Hepatocyte (in vitro differentiated cells): ENCODE results near the gene CROCC2.

Source experiments
- EZH2 ChIP-seq: fragments of 200-600 bp; sonication (generic); IDR thresholded peaks from 2 replicates; pipeline ENCODE4 v1.6.1; 2016; ENCODE audit warnings: antibody characterized with exemption, mild to moderate bottlenecking, borderline replicate concordance
- EZH2phosphoT487 ChIP-seq: fragments of 200-600 bp; sonication (generic); IDR thresholded peaks from one replicate; pipeline ENCODE4 v1.6.1; 2018; ENCODE audit warnings: antibody characterized with exemption, mild to moderate bottlenecking, low read depth, moderate library complexity; ENCODE audit not compliant: unreplicated experiment, severe bottlenecking
- TF ChIP-seq, protein P1 (sequence below): fragments of 200-600 bp; sonication (generic); IDR thresholded peaks from 2 replicates; pipeline ENCODE4 v1.5.1; 2016; ENCODE audit warnings: antibody characterized with exemption, mild to moderate bottlenecking; ENCODE audit not compliant: poor library complexity

DNA sequence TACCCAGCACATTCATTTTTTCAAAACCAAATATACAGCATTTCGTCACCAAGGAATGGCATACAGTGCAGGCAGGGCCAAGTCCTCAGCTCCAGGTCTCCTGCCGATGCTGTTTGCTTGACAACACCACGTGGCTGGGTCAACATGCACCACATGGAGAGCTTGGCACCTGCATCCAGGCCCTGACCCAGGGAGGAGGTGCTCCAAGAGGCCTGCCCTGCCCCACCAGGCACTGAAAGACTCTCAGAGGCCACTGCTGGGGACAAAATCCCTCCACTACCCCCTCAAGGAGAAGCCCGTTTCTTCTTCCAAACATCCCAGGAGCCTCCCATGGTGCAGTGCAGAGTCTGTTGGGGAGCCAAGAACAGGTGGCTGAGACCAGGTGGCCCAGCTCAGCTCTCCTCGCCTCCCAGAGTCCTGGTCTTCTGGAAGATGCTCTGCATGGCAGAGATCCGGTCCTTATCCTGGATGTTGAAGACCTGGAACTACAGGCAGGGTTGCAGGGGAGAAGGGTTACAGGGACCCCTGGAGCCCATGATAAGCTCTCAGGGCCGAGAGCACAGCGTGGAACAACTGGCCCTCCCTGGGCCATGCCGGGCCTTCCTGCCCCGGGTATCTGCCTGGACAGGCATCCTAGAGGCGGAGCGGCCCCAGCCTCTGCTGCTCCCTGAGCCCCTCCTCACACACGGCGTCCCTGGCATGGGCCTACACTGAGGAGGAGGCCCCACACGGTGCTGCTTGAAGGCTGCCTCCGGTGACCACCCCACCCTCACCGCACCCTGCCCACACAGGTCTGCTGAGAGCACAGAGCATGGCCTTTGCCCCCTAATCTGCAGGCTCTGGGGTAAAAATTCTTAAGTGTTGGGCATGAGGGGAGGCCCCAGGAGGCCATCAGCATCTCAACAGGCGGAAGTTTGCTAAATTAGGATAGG, 19.2 kb upstream of the CROCC2 start:
- TF ChIP-seq, protein P1, sequence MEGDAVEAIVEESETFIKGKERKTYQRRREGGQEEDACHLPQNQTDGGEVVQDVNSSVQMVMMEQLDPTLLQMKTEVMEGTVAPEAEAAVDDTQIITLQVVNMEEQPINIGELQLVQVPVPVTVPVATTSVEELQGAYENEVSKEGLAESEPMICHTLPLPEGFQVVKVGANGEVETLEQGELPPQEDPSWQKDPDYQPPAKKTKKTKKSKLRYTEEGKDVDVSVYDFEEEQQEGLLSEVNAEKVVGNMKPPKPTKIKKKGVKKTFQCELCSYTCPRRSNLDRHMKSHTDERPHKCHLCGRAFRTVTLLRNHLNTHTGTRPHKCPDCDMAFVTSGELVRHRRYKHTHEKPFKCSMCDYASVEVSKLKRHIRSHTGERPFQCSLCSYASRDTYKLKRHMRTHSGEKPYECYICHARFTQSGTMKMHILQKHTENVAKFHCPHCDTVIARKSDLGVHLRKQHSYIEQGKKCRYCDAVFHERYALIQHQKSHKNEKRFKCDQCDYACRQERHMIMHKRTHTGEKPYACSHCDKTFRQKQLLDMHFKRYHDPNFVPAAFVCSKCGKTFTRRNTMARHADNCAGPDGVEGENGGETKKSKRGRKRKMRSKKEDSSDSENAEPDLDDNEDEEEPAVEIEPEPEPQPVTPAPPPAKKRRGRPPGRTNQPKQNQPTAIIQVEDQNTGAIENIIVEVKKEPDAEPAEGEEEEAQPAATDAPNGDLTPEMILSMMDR = no peak
- TF ChIP-seq EZH2phosphoT487 (no peak), EZH2 (no peak)
